MCF 10A (cell line): ENCODE measurements around the gene RNF6. TPM values are rescaled to one million over a fixed set of nuclear protein-coding genes. Genes with fewer than 3 reads are reported as not detected.

Source experiments
- BruUV-seq: library from RNA; stranded (reverse); fragments of 400-500 nt; replicated peaks from 2 replicates; lab custom pipeline; 2021; lab: Mats Ljungman, UMichigan
- CTCF ChIA-PET: fragments of 300-600 bp; sonication (Branson Sonifier 250); formaldehyde crosslinking; extraction: SDS; loops from one replicate; lab custom pipeline; 2021; ENCODE audit warnings: antibody characterized with exemption, inconsistent platforms; lab: Yijun Ruan, JAX
- POLR2A ChIA-PET: fragments of 300-600, 350-650 bp; sonication (Branson Sonifier 250); formaldehyde crosslinking; extraction: SDS; loops from one replicate; lab custom pipeline; 2020; ENCODE audit warnings: antibody characterized with exemption, inconsistent platforms; lab: Yijun Ruan, JAX
- DNase-seq: peaks from one replicate; pipeline ENCODE4 v3.0.0-alpha.2; 2018; ENCODE audit not compliant: unreplicated experiment
- H3K27ac Mint-ChIP-seq: one replicate; pipeline ENCODE4 v1.8.0; 2022; ENCODE audit warnings: mild to moderate bottlenecking, low read depth, mixed read lengths; ENCODE audit not compliant: unreplicated experiment
- H3K27me3 Mint-ChIP-seq: one replicate; pipeline ENCODE4 v1.8.0; 2022; ENCODE audit warnings: mixed read lengths; ENCODE audit not compliant: insufficient read depth, unreplicated experiment
- H3K36me3 Mint-ChIP-seq: one replicate; pipeline ENCODE4 v1.8.0; 2022; ENCODE audit warnings: mild to moderate bottlenecking, moderate library complexity, mixed read lengths; ENCODE audit not compliant: insufficient read depth, unreplicated experiment
- H3K4me1 Mint-ChIP-seq: one replicate; pipeline ENCODE4 v1.8.0; 2022; ENCODE audit warnings: mixed read lengths; ENCODE audit not compliant: insufficient read depth, unreplicated experiment
- H3K4me3 Mint-ChIP-seq: one replicate; pipeline ENCODE4 v1.8.0; 2022; ENCODE audit warnings: mild to moderate bottlenecking, moderate library complexity, mixed read lengths; ENCODE audit not compliant: unreplicated experiment
- H3K9me3 Mint-ChIP-seq: one replicate; pipeline ENCODE4 v1.8.0; 2022; ENCODE audit warnings: mixed read lengths; ENCODE audit not compliant: unreplicated experiment
- intact Hi-C: fragments of 100-400 bp; cut with micrococcal nuclease; formaldehyde crosslinking; loops from 2 replicates; pipeline ENCODE4 v1.14.1; 2022
- total RNA-seq: library from RNA; stranded (reverse); gene quantifications from 2 replicates; pipeline ENCODE4 v1.2.3, GENCODE V29; 2022
- TF ChIP-seq, protein P1 (sequence below): fragments of 200-600 bp; IDR thresholded peaks from one replicate; pipeline ENCODE4 v1.8.0; 2022; ENCODE audit warnings: antibody characterized with exemption, mild to moderate bottlenecking; ENCODE audit not compliant: unreplicated experiment

RNF6 gene
- total RNA-seq, 1 experiment from 2014 or later = 81.9 TPM

DNA sequence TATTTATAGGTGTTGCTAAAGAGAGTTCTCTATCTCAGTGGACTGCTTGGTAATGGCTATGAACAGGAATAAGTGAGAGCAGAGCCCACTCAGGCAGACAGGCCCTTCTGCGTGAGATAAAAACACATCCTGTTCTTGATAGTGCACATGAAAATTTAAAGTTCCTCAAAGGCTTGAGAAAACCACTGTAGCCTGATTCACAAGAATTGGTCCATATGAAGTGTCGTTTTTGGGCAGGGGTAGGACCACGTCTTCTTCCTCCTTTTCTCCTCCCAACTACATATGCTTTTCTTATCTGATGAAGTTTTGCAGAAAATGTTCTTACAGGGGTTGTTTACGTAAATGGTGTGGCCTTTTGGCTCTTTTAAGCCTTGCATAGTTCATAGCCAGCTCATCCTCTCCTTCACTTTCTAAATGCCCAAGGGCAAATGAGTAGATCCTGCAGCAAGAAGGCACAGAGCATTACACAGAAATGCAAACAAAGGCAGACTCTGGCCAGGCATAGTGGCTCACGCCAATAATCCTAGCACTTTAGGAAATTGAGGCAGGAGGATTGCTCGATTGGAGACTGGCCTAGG lies 53.8 kb downstream of the RNF6 start:
- POLR2A ChIA-PET = interaction anchor here (0.7 to 1.0 kb wide), 2 partner anchors 17 to 146 kb away, joined by 3 to 4 read pairs; no protein-coding TSS in a partner anchor

GRCh38 chr13:26163812-26164211 lies 58.3 kb downstream of the RNF6 start:
- Mint-ChIP-seq H3K27me3 (peaks cover 12% of the 10 kb centered on the region), H3K4me3 (no peak overlapping the region), H3K4me1 (peaks cover 11% of the 10 kb centered on the region), H3K9me3 (no peaks in the 10 kb centered on the region), H3K36me3 (no peaks in the 10 kb centered on the region), H3K27ac (no peak overlapping the region)
- no peak for DNase-seq
- intact Hi-C loops = no loop called here
- CTCF ChIA-PET = interaction anchor here (0.7 to 1.2 kb wide), 3 partner anchors 15 to 531 kb away, joined by 3 read pairs; no protein-coding TSS in a partner anchor
- POLR2A ChIA-PET = no interaction called here
- no TSS peak for BruUV-seq
- TF ChIP-seq, protein P1, sequence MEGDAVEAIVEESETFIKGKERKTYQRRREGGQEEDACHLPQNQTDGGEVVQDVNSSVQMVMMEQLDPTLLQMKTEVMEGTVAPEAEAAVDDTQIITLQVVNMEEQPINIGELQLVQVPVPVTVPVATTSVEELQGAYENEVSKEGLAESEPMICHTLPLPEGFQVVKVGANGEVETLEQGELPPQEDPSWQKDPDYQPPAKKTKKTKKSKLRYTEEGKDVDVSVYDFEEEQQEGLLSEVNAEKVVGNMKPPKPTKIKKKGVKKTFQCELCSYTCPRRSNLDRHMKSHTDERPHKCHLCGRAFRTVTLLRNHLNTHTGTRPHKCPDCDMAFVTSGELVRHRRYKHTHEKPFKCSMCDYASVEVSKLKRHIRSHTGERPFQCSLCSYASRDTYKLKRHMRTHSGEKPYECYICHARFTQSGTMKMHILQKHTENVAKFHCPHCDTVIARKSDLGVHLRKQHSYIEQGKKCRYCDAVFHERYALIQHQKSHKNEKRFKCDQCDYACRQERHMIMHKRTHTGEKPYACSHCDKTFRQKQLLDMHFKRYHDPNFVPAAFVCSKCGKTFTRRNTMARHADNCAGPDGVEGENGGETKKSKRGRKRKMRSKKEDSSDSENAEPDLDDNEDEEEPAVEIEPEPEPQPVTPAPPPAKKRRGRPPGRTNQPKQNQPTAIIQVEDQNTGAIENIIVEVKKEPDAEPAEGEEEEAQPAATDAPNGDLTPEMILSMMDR = no peak

More for the DNA sequence above, 53.8 kb downstream of the RNF6 start:
- H3K36me3 Mint-ChIP-seq = no peaks in the 10 kb centered on the region
- no peak overlapping the region for H3K4me3 Mint-ChIP-seq
- H3K27me3 Mint-ChIP-seq = no peaks in the 10 kb centered on the region
- intact Hi-C loops = no loop called here
- DNase-seq = no peak
- H3K27ac Mint-ChIP-seq = no peak overlapping the region
- TF ChIP-seq, protein P1 = no peak
- peaks cover 6% of the 10 kb centered on the region for H3K4me1 Mint-ChIP-seq
- H3K9me3 Mint-ChIP-seq = no peaks in the 10 kb centered on the region
- no TSS peak for BruUV-seq
- CTCF ChIA-PET = interaction anchor here (0.6 to 1.0 kb wide), 4 partner anchors 209 to 792 kb away, joined by 3 to 5 read pairs (median 3); no protein-coding TSS in a partner anchor

Other genes starting within 250 kb of the RNF6 start
- gene SHISA2, start 170.3 kb downstream of the RNF6 start, total RNA-seq = 0.86 and 1.2 TPM in 2 replicates
- gene CDK8, start 31.8 kb upstream of the RNF6 start, total RNA-seq = 20.6 and 22.2 TPM in 2 replicates